ENCODE results near the gene SKAP1. TPM values are rescaled to one million over a fixed set of nuclear protein-coding genes. Genes with fewer than 3 reads are reported as not detected.

The SKAP1 gene
- total RNA-seq, 1 experiment from 2014 or later = 0.31 TPM

DNA sequence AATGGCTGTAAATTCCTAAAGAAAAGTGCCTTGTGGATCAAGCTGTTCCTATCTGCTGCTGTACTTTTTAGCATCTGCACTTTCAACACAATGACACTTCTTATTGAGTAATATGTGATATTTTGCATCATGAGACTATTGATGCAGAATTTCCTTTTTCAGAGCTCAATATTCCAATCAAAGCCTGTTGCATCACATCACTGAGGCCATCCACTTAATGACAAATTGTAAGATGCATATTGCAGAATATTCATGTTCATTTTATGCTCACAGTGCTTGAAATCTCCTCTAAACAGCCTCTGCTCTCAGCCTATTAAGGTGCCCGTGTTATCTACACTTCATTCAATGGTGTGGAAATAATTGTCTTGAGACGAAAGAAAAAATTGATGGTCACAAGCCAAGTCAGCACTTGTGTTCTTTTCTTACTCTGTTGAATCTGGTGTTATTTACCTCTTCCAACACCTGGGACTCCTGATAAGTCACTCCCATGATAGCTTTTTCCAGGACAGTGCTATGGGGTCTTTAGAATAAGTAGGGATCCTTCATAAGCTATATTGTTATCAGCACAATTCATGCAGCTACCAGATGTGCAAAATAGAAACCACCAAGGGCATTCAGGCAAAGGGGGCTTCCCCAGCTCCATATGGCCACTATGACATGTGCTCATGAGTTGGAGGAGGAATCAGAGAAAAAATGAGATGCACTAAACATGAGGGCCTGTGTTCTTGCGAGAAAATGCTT is 9.3 kb upstream of the SKAP1 start:
- Histone ChIP-seq H3K36me3 (ENCODE audit: low read depth) (no peaks in the 10 kb centered on the region), H2AFZ (no peak overlapping the region), H3K9me2 (ENCODE audit: insufficient read depth) (no peaks in the 10 kb centered on the region), H3K4me3 (no peak overlapping the region), H4K20me1 (ENCODE audit: insufficient read depth) (no peaks in the 10 kb centered on the region), H3K79me2 (ENCODE audit: low read depth) (no peaks in the 10 kb centered on the region), H3K9me3 (ENCODE audit: insufficient read depth, low read depth) (no peaks in the 10 kb centered on the region), H3K27ac (no peak overlapping the region), H3K27me3 (ENCODE audit: insufficient read depth, low read depth) (no peaks in the 10 kb centered on the region), H3K4me1 (replicated peaks; ENCODE audit: insufficient read depth) (no peaks in the 10 kb centered on the region), H3F3A (ENCODE audit: insufficient read depth, low read depth) (no peaks in the 10 kb centered on the region), H3K4me2 (no peak overlapping the region)
- TF ChIP-seq, protein P1, sequence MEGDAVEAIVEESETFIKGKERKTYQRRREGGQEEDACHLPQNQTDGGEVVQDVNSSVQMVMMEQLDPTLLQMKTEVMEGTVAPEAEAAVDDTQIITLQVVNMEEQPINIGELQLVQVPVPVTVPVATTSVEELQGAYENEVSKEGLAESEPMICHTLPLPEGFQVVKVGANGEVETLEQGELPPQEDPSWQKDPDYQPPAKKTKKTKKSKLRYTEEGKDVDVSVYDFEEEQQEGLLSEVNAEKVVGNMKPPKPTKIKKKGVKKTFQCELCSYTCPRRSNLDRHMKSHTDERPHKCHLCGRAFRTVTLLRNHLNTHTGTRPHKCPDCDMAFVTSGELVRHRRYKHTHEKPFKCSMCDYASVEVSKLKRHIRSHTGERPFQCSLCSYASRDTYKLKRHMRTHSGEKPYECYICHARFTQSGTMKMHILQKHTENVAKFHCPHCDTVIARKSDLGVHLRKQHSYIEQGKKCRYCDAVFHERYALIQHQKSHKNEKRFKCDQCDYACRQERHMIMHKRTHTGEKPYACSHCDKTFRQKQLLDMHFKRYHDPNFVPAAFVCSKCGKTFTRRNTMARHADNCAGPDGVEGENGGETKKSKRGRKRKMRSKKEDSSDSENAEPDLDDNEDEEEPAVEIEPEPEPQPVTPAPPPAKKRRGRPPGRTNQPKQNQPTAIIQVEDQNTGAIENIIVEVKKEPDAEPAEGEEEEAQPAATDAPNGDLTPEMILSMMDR (conservative IDR thresholded peaks at IDR 0.05) = no peak
- no peak for TF ChIP-seq EZH2 (IDR thresholded peaks at IDR 0.05; ENCODE audit: low read depth)
- CTCF ChIA-PET = no interaction called here
- intact Hi-C loops (cut with micrococcal nuclease; ENCODE audit: unreplicated experiment) = no loop called here
- BruUV-seq (replicated peaks) = no TSS peak
- no peak for DNase-seq
- POLR2A ChIA-PET (ENCODE audit: unreplicated experiment) = no interaction called here

- Histone ChIP-seq H3K36me3 (ENCODE audit: low read depth) (no peaks in the 10 kb centered on the region), H3K79me2 (ENCODE audit: low read depth) (no peaks in the 10 kb centered on the region), H3K27ac (no peak overlapping the region), H3F3A (ENCODE audit: insufficient read depth, low read depth) (no peaks in the 10 kb centered on the region), H3K4me1 (replicated peaks; ENCODE audit: insufficient read depth) (no peaks in the 10 kb centered on the region), H3K4me2 (no peak overlapping the region), H2AFZ (no peak overlapping the region), H3K9me3 (ENCODE audit: insufficient read depth, low read depth) (no peaks in the 10 kb centered on the region), H4K20me1 (ENCODE audit: insufficient read depth) (no peaks in the 10 kb centered on the region), H3K4me3 (no peak overlapping the region), H3K27me3 (ENCODE audit: insufficient read depth, low read depth) (no peaks in the 10 kb centered on the region), H3K9me2 (ENCODE audit: insufficient read depth) (no peaks in the 10 kb centered on the region)
- ChIA-PET POLR2A (ENCODE audit: unreplicated experiment) (no interaction called here), CTCF (no interaction called here)
- no TSS peak for BruUV-seq (replicated peaks)
- intact Hi-C loops (cut with micrococcal nuclease; ENCODE audit: unreplicated experiment) = no loop called here
- no peak for TF ChIP-seq EZH2 (IDR thresholded peaks at IDR 0.05; ENCODE audit: low read depth)
- TF ChIP-seq, protein P1 (conservative IDR thresholded peaks at IDR 0.05) = no peak
- DNase-seq = no peak
Observed at GRCh38 chr17:48438516-48439061, 8.6 kb upstream of the SKAP1 start.

- no peaks in the 10 kb centered on the region for H4K20me1 ChIP-seq (ENCODE audit: insufficient read depth)
- H2AFZ ChIP-seq = no peak overlapping the region
- no peaks in the 10 kb centered on the region for H3K36me3 ChIP-seq (ENCODE audit: low read depth)
- no peak overlapping the region for H3K27ac ChIP-seq
- intact Hi-C loops (cut with micrococcal nuclease; ENCODE audit: unreplicated experiment) = no loop called here
- no peaks in the 10 kb centered on the region for H3F3A ChIP-seq (ENCODE audit: insufficient read depth, low read depth)
- ChIA-PET POLR2A (ENCODE audit: unreplicated experiment) (no interaction called here), CTCF (no interaction called here)
- no peak overlapping the region for H3K4me2 ChIP-seq
- no peak overlapping the region for H3K4me3 ChIP-seq
- no peaks in the 10 kb centered on the region for H3K27me3 ChIP-seq (ENCODE audit: insufficient read depth, low read depth)
- H3K9me3 ChIP-seq (ENCODE audit: insufficient read depth, low read depth) = no peaks in the 10 kb centered on the region
- DNase-seq = no peak
- H3K4me1 ChIP-seq (replicated peaks; ENCODE audit: insufficient read depth) = no peaks in the 10 kb centered on the region
- TF ChIP-seq, protein P1 (conservative IDR thresholded peaks at IDR 0.05) = no peak
- TF ChIP-seq EZH2 (IDR thresholded peaks at IDR 0.05; ENCODE audit: low read depth) = no peak
- H3K79me2 ChIP-seq (ENCODE audit: low read depth) = no peaks in the 10 kb centered on the region
- BruUV-seq (replicated peaks) = no TSS peak
- H3K9me2 ChIP-seq (ENCODE audit: insufficient read depth) = no peaks in the 10 kb centered on the region
Observed at GRCh38 chr17:48433896-48434295, 3.9 kb upstream of the SKAP1 start.
